Spleen (tissue), 11 donors: Measurements from ENCODE around the gene ZDHHC14. TPM values are rescaled to one million over a fixed set of nuclear protein-coding genes. Genes with fewer than 3 reads are reported as not detected.
"Not testable (repeated sequence)": the region's sequence is repeated elsewhere in the genome, so short reads cannot be mapped to it uniquely, and the experiment has no call there.

Source experiments
- DNase-seq: peaks from one replicate; pipeline ENCODE4 v3.0.0-alpha.2; 2020
- H3K27ac ChIP-seq, 8 donors: fragments of 200-600 bp; sonication (generic) in 7 of 8; 1 replicate in 4 of 8; 2 replicates in 4 of 8; pipeline versions ENCODE4 v1.5.0 to v1.8.0; 2016 to 2021; ENCODE audit warnings: inconsistent platforms in 4 of 8, mild to moderate bottlenecking in 4 of 8, moderate library complexity in 1 of 8
- H3K27me3 ChIP-seq, 7 donors: fragments of 200-600 bp; sonication (generic) in 6 of 7; replicated peaks in 1 of 7; 1 replicate in 4 of 7; 2 replicates in 3 of 7; pipeline versions ENCODE4 v1.5.0 to v1.8.0; 2016 to 2021; ENCODE audit warnings: inconsistent platforms in 3 of 7, mild to moderate bottlenecking in 1 of 7
- H3K36me3 ChIP-seq, 6 donors: fragments of 200-600 bp; sonication (generic) in 5 of 6; 1 replicate in 4 of 6; 2 replicates in 2 of 6; pipeline versions ENCODE4 v1.5.0 to v1.8.0; 2016 to 2021; ENCODE audit warnings: inconsistent platforms in 2 of 6
- H3K4me1 ChIP-seq, 6 donors: fragments of 200-600 bp; sonication (generic) in 5 of 6; 1 replicate in 3 of 6; 2 replicates in 3 of 6; pipeline versions ENCODE4 v1.5.0 to v1.8.0; 2016 to 2021; ENCODE audit warnings: inconsistent platforms in 3 of 6
- H3K4me3 ChIP-seq, 8 donors: fragments of 200-600 bp; sonication (generic) in 7 of 8; 1 replicate in 4 of 8; 2 replicates in 4 of 8; pipeline versions ENCODE4 v1.5.0 to v1.8.0; 2016 to 2021; ENCODE audit warnings: inconsistent platforms in 4 of 8, mild to moderate bottlenecking in 4 of 8, moderate library complexity in 2 of 8
- H3K9me3 ChIP-seq, 8 donors: fragments of 200-600 bp; sonication (generic) in 7 of 8; 1 replicate in 4 of 8; 2 replicates in 4 of 8; pipeline versions ENCODE4 v1.5.0 to v1.8.0; 2016 to 2021; ENCODE audit warnings: inconsistent platforms in 4 of 8
- POLR2A ChIP-seq, 3 donors: fragments of 450-650 bp; IDR thresholded peaks; one replicate each; pipeline ENCODE4 v1.5.1; 2017; ENCODE audit warnings: antibody characterized with exemption in 3 of 3, mild to moderate bottlenecking in 1 of 3
- POLR2AphosphoS5 ChIP-seq, 3 donors: sonication (generic); formaldehyde crosslinking; IDR thresholded peaks; one replicate each; pipeline ENCODE4 v1.5.1; 2017; ENCODE audit warnings: antibody characterized with exemption in 3 of 3
- WGBS, 5 donors: extraction: QIAGEN DNeasy Blood & Tissue Kit in 3 of 5; methylation state at CpG; one replicate each; pipeline versions ENCODE4 v1.1.5 to v1.1.7; 2013 to 2018; 5-methylcytosine and 5-hydroxymethylcytosine counted together
- intact Hi-C: fragments of 100-400 bp; cut with DNase I; formaldehyde crosslinking; loops from one replicate; pipeline ENCODE4 v1.15.0; 2023; ENCODE audit warnings: low total_unique reads
- polyA plus RNA-seq, 3 donors: library from polyadenylated mRNA; stranded (reverse); fragments of 200-250 nt; gene quantifications; one replicate each; pipeline ENCODE4 v1.2.1, GENCODE V29; 2013
- total RNA-seq, 7 donors: library from RNA; depleted of rRNA in 3 of 7; stranded (reverse); fragments of >200 nt in 3 of 7; fragmentation: NEBNext Ultra II Directional in 4 of 7; extraction: Animal tissue kit (Norgen Biotek cat#: 25700) in 4 of 7; gene quantifications; one replicate each; pipeline versions ENCODE4 v1.1.0 to v1.2.1, GENCODE V29; 2016 to 2021
- TF ChIP-seq, protein P1 (sequence below), 11 experiments: fragments of 200-600 bp in 7 of 11; fragments of 450-650 bp in 4 of 11; sonication (generic) in 4 of 11; IDR thresholded peaks in 8 of 11; conservative IDR thresholded peaks in 3 of 11; 1 replicate in 7 of 11; 2 replicates in 4 of 11; pipeline versions ENCODE4 v1.4.0 to v1.8.0; 2016 to 2021; ENCODE audit warnings: antibody characterized with exemption in 11 of 11, inconsistent platforms in 4 of 11, mild to moderate bottlenecking in 1 of 11
- donor health status: healthy with polysubstance abuse.
- donor health status: DM: no; HTN: no; CAD: no; lungs with moderate emphysema.
- donor health status: DM: no; HTN: no; CAD: no.
- donor health status: Bipolar disorder and iron deficiency.
- donor health status: healthy.
- donor health status: DM: no; HTN: no; CAD: no.
- donor health status: DM: yes; HTN: yes; CAD: no.

ZDHHC14 gene
- total and polyA plus RNA-seq, 10 donors: 7.8 to 18.2 (median 11.7) TPM

- Histone ChIP-seq H3K9me3 (no peaks in the 10 kb centered on the region), H3K4me1 (no peaks in the 10 kb centered on the region), H3K27ac (no peak overlapping the region), H3K36me3 (no peaks in the 10 kb centered on the region), H3K4me3 (no peak overlapping the region), H3K27me3 (peaks cover 0 to 66% (median 7%) of the 10 kb centered on the region in 7 donors)
- WGBS, 5 donors: 84 to 89% (median 88%) methylated on average over 3 of the region's 3 CpGs
- DNase-seq: no peak
- TF ChIP-seq POLR2AphosphoS5 (IDR thresholded peaks at IDR 0.05) (no peak), POLR2A (IDR thresholded peaks at IDR 0.05) (no peak)
- TF ChIP-seq, protein P1, sequence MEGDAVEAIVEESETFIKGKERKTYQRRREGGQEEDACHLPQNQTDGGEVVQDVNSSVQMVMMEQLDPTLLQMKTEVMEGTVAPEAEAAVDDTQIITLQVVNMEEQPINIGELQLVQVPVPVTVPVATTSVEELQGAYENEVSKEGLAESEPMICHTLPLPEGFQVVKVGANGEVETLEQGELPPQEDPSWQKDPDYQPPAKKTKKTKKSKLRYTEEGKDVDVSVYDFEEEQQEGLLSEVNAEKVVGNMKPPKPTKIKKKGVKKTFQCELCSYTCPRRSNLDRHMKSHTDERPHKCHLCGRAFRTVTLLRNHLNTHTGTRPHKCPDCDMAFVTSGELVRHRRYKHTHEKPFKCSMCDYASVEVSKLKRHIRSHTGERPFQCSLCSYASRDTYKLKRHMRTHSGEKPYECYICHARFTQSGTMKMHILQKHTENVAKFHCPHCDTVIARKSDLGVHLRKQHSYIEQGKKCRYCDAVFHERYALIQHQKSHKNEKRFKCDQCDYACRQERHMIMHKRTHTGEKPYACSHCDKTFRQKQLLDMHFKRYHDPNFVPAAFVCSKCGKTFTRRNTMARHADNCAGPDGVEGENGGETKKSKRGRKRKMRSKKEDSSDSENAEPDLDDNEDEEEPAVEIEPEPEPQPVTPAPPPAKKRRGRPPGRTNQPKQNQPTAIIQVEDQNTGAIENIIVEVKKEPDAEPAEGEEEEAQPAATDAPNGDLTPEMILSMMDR (IDR thresholded peaks at IDR 0.05 in 8 of 11, conservative IDR thresholded peaks at IDR 0.05 in 3 of 11): no peak
- intact Hi-C loops: no loop called here
Observed at GRCh38 chr6:157333956-157334355, 47.0 kb upstream of the ZDHHC14 start.

DNA sequence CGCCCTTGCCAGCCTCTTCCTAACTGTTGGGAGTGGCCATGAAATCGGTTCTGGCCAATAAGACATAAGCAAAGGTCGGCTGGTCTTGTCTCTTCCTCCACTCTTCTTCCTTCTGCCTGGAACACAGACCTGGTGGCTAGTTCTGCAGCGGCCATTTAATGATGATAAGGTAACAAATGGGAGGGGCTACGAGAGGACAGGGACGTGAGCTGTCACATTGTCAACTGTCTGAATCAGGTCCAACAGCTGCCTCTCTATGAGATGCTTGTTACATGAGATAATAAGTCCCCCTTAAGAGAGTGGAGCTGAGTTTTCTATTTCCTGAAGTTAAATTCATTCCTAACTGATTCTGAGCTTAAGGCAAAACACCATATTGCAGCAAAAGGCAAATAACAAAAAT lies 45.2 kb upstream of the ZDHHC14 start:
- no peaks in the 10 kb centered on the region for H3K36me3 ChIP-seq
- intact Hi-C loops: no loop called here
- no peak overlapping the region for H3K27ac ChIP-seq
- H3K27me3 ChIP-seq: peaks cover 0 to 76% (median 7%) of the 10 kb centered on the region in 7 donors
- no peaks in the 10 kb centered on the region for H3K9me3 ChIP-seq
- H3K4me3 ChIP-seq: no peak overlapping the region
- WGBS, 5 donors: 57 to 80% (median 74%) methylated on average over 6 of the region's 6 CpGs
- peak; percentile 19 for DNase-seq
- TF ChIP-seq POLR2AphosphoS5 (IDR thresholded peaks at IDR 0.05): no peak
- no peak for TF ChIP-seq POLR2A (IDR thresholded peaks at IDR 0.05)
- TF ChIP-seq, protein P1 (IDR thresholded peaks at IDR 0.05 in 8 of 11, conservative IDR thresholded peaks at IDR 0.05 in 3 of 11): no peak
- no peaks in the 10 kb centered on the region for H3K4me1 ChIP-seq

DNA sequence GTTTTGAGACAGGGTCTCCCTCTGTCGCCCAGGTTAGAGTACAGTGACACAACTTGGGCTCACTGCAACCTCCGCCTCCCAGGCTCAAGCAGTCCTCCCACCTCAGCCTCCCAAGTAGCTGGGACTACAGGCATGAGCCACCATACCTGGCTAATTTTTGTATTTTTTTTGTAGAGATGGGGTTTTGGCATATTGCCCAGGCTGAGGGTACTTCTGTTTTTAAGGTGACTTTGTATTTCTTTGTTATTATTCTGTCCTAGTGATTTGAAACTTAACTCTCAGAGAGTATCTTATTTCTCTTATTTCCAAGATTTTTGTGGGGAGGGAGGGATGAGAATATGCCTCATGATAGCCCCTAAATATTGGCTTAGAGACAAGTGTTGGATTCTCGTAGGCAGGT lies 43.7 kb upstream of the ZDHHC14 start:
- H3K4me1 ChIP-seq, DNase-seq, H3K36me3 ChIP-seq, H3K27ac ChIP-seq, intact Hi-C loops, H3K4me3 ChIP-seq, H3K9me3 ChIP-seq: not testable (repeated sequence)
- WGBS, 5 donors: 65 to 90% (median 75%) methylated on average over 3 of the region's 3 CpGs
- peaks cover 0 to 69% (median 7%) of the 10 kb centered on the region in 7 donors for H3K27me3 ChIP-seq

GRCh38 chr6:157337751-157338150 lies 43.2 kb upstream of the ZDHHC14 start:
- Histone ChIP-seq H3K4me1 (no peaks in the 10 kb centered on the region), H3K27me3 (peaks cover 0 to 64% (median 7%) of the 10 kb centered on the region in 7 donors), H3K4me3 (no peak overlapping the region), H3K36me3 (no peaks in the 10 kb centered on the region), H3K27ac (no peak overlapping the region), H3K9me3 (no peaks in the 10 kb centered on the region)
- WGBS, 5 donors: 46 to 64% (median 62%) methylated on average over 2 of the region's 2 CpGs
- TF ChIP-seq POLR2A (IDR thresholded peaks at IDR 0.05): no peak
- no peak for TF ChIP-seq POLR2AphosphoS5 (IDR thresholded peaks at IDR 0.05)
- TF ChIP-seq, protein P1 (IDR thresholded peaks at IDR 0.05 in 8 of 11, conservative IDR thresholded peaks at IDR 0.05 in 3 of 11): no peak
- no peak for DNase-seq
- intact Hi-C loops: no loop called here

DNA sequence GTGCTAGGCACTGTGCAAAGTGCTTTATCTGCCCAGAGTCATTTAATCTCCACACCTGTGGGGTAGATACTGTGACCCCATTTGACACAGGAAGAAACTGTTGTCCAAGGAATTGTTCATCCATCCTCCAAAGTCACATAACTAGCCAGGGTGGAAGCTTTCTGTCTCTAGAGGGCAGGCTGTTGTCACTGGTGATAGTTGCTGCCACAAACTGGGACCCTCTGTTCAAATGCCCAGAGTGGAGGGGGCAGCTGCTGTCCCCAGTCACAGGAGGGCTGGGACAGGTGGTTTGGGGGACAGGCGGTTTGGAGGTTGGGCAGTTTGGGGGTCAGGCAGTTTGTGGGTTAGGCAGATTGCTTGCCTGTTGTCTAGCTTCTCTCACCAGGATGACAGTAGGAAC lies 41.6 kb upstream of the ZDHHC14 start:
- TF ChIP-seq, protein P1 (IDR thresholded peaks at IDR 0.05 in 8 of 11, conservative IDR thresholded peaks at IDR 0.05 in 3 of 11): no peak
- no peak for TF ChIP-seq POLR2A (IDR thresholded peaks at IDR 0.05)
- no peak for TF ChIP-seq POLR2AphosphoS5 (IDR thresholded peaks at IDR 0.05)
- no peak overlapping the region for H3K4me3 ChIP-seq

More for the DNA sequence above, 41.6 kb upstream of the ZDHHC14 start:
- Histone ChIP-seq H3K9me3 (no peaks in the 10 kb centered on the region), H3K27ac (no peak overlapping the region), H3K4me1 (no peaks in the 10 kb centered on the region), H3K36me3 (no peaks in the 10 kb centered on the region), H3K27me3 (peaks cover 0 to 50% (median 0%) of the 10 kb centered on the region in 7 donors)
- WGBS, 5 donors: 81 to 100% (median 86%) methylated on average over 1 of the region's 1 CpG
- intact Hi-C loops: no loop called here
- no peak for DNase-seq
